KMS-11 (cell line): Measurements from ENCODE around the gene LBR.

Source experiments
- H2AFZ ChIP-seq: fragments of 200-600 bp; sonication (generic); 2 replicates; pipeline ENCODE4 v1.6.1; 2016; ENCODE audit warnings: antibody characterized with exemption, mixed run types, low read depth
- H3K27ac ChIP-seq: fragments of 200-600 bp; sonication (generic); 2 replicates; pipeline ENCODE4 v1.6.1; 2016; ENCODE audit warnings: mild to moderate bottlenecking, mixed run types
- H3K27me3 ChIP-seq: fragments of 200-600 bp; sonication (generic); 2 replicates; pipeline ENCODE4 v1.6.1; 2017; ENCODE audit warnings: mild to moderate bottlenecking, low read depth, mixed run types, moderate library complexity; ENCODE audit not compliant: insufficient read depth
- H3K36me3 ChIP-seq: fragments of 200-600 bp; sonication (generic); 2 replicates; pipeline ENCODE4 v1.6.1; 2017; ENCODE audit warnings: mild to moderate bottlenecking, mixed run types; ENCODE audit not compliant: insufficient read depth
- H3K4me1 ChIP-seq: fragments of 200-600 bp; sonication (generic); 2 replicates; pipeline ENCODE4 v1.6.1; 2016; ENCODE audit warnings: mild to moderate bottlenecking, low read depth, mixed run types; ENCODE audit not compliant: poor library complexity, severe bottlenecking
- H3K4me2 ChIP-seq: fragments of 200-600 bp; sonication (generic); 2 replicates; pipeline ENCODE4 v1.7.0; 2016; ENCODE audit warnings: mild to moderate bottlenecking, mixed run types
- H3K4me3 ChIP-seq: fragments of 200-600 bp; sonication (generic); IDR thresholded peaks from 2 replicates; pipeline ENCODE4 v1.6.1; 2017; ENCODE audit warnings: low read depth, low read length, mixed read lengths; ENCODE audit not compliant: insufficient read depth
- H3K79me2 ChIP-seq: fragments of 200-600 bp; sonication (generic); 2 replicates; pipeline ENCODE4 v1.6.1; 2016; ENCODE audit warnings: low read depth, mixed run types; ENCODE audit not compliant: insufficient read depth
- H3K9ac ChIP-seq: fragments of 200-600 bp; sonication (generic); 2 replicates; pipeline ENCODE4 v1.6.1; 2016; ENCODE audit warnings: mild to moderate bottlenecking, mixed run types
- H4K20me1 ChIP-seq: fragments of 200-600 bp; sonication (generic); 2 replicates; pipeline ENCODE4 v1.6.1; 2016; ENCODE audit warnings: mild to moderate bottlenecking, mixed run types; ENCODE audit not compliant: insufficient read depth
- TF ChIP-seq, protein P1 (sequence below): fragments of 200-600 bp; sonication (generic); conservative IDR thresholded peaks from 2 replicates; pipeline ENCODE4 v1.6.1; 2017; ENCODE audit warnings: low read depth, mild to moderate bottlenecking, antibody characterized with exemption, low read length, moderate library complexity, mixed read lengths

The LBR gene

DNA sequence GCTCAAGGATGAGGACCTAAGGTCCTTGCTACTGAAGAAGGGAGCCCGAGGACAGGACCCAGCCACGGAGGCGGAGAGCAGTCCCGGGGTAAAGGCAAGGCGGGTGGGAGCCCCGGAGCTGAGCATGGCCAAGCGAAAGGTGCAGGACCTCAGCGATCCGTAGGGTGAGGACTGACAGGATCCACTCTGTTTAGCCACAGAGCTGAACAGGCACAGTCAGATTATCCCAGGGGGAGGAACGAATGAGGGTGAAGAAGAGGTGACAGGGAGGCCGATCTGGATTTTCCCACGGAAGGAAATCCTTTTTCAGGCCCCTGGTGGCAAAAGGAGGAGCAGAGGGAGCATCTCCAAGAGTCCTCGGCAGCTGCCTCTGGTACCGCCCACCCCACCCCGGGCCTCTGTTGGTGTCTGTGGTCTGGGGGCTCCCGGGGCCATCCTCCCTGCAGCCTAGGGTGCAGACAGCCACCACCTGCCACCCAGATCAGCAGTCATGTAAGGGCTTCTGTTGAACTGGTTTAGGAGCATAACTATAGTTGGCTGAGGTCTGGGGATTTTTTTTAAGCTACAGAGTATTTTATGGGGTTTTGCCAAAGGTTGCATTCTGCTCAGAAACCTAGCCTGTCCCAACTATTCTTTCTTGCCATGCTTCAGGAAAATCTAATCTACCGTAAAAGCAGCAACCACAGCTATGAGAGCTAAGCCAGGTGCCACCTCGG, 32.3 kb upstream of the LBR start:
- H3K79me2 ChIP-seq = no peaks in the 10 kb centered on the region
- H3K27ac ChIP-seq = no peak overlapping the region
- TF ChIP-seq, protein P1, sequence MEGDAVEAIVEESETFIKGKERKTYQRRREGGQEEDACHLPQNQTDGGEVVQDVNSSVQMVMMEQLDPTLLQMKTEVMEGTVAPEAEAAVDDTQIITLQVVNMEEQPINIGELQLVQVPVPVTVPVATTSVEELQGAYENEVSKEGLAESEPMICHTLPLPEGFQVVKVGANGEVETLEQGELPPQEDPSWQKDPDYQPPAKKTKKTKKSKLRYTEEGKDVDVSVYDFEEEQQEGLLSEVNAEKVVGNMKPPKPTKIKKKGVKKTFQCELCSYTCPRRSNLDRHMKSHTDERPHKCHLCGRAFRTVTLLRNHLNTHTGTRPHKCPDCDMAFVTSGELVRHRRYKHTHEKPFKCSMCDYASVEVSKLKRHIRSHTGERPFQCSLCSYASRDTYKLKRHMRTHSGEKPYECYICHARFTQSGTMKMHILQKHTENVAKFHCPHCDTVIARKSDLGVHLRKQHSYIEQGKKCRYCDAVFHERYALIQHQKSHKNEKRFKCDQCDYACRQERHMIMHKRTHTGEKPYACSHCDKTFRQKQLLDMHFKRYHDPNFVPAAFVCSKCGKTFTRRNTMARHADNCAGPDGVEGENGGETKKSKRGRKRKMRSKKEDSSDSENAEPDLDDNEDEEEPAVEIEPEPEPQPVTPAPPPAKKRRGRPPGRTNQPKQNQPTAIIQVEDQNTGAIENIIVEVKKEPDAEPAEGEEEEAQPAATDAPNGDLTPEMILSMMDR = no peak
- H3K4me2 ChIP-seq = no peak overlapping the region
- no peaks in the 10 kb centered on the region for H4K20me1 ChIP-seq
- no peaks in the 10 kb centered on the region for H3K36me3 ChIP-seq
- H3K27me3 ChIP-seq = no peaks in the 10 kb centered on the region
- H3K9ac ChIP-seq = no peak overlapping the region
- H2AFZ ChIP-seq = no peak overlapping the region
- no peak overlapping the region for H3K4me3 ChIP-seq
- no peaks in the 10 kb centered on the region for H3K4me1 ChIP-seq

DNA sequence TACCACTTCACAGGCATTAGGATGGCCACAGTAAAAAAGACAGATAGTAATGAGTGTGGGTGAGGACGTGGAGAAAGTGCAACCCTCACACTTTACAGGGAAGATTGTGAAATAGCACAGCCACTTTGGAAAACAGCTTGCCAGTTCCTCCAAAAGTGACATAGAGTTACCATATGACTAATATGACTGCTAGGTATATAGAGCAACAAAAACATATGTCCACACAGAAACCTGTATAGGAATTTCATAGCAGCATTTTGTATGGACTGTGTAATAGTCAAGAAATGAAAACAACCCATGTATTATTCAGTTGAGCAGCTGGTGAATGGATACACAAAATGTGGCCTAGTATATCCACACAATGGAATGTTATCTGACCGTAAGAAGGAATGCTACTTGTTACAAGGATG, 30.4 kb upstream of the LBR start:
- Histone ChIP-seq H3K27me3 (no peaks in the 10 kb centered on the region), H3K9ac (no peak overlapping the region), H3K36me3 (no peaks in the 10 kb centered on the region), H3K4me3 (no peak overlapping the region), H2AFZ (no peak overlapping the region), H4K20me1 (no peaks in the 10 kb centered on the region), H3K4me2 (no peak overlapping the region), H3K27ac (no peak overlapping the region), H3K4me1 (no peaks in the 10 kb centered on the region), H3K79me2 (no peaks in the 10 kb centered on the region)
- TF ChIP-seq, protein P1 = no peak

DNA sequence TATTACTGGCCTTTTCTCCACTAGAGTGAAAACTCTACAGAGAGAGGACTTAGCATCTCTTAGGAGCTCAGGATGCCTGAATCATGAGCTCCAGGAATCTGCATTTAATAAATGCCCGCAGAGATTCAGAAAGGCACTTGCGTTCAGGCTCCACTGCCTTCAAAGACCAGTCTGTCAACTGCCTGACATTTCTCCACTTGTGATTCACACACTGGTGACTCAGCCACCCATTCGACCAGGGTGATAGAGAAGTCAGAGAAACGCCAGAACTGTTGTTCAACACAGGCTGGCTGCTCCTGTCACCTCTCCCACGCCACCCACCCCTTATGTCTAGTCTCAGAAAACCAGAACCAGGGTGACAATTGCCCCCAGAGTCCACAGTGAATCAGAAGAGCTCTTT, 26.9 kb upstream of the LBR start:
- Histone ChIP-seq H3K4me2 (no peak overlapping the region), H3K27ac (no peak overlapping the region), H3K4me1 (no peaks in the 10 kb centered on the region), H3K4me3 (no peak overlapping the region), H2AFZ (no peak overlapping the region), H4K20me1 (no peaks in the 10 kb centered on the region), H3K79me2 (no peaks in the 10 kb centered on the region), H3K9ac (no peak overlapping the region), H3K36me3 (no peaks in the 10 kb centered on the region), H3K27me3 (no peaks in the 10 kb centered on the region)
- TF ChIP-seq, protein P1 = no peak

DNA sequence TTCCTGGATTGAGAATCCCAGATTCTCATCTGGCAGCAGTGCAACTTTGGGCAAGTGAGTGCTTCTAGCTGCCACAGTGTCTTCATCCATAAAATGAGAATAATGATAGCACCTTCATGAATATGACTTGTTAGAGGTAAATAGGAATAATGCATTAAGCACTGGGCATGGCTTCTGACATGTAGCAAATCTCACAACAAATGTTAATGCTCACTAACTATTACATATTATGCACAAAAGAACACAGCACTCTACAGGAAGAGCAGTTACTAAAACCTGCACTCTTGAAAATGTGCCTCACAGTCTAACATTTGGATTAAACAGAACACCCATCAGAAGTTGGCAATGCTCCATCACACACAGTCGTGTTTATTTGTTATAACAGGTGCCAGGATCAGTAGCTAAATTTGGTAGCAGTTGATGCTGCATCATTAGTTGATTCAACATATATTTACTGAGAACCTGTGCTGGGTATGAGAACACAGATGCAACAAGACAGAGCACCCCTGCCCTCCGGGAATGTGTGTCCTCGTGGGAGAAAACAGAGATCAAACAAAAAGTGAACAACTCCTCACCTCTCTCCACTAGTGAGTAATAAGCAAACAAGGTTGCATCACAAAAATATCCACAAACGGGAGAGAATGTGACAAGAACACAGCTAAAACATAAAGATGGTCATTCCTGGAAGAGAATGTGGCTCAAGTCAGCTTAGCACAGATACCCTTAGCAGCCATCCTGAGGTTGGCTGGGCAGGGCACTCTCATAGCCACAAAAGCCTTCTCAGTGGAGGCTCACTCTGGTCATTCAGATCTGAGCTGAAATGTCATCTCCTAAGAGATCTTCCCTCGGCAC, 26.2 kb upstream of the LBR start:
- Histone ChIP-seq H3K27me3 (no peaks in the 10 kb centered on the region), H3K79me2 (no peaks in the 10 kb centered on the region), H4K20me1 (no peaks in the 10 kb centered on the region), H3K4me2 (no peak overlapping the region), H3K27ac (no peak overlapping the region), H3K9ac (no peak overlapping the region), H3K4me1 (no peaks in the 10 kb centered on the region), H3K36me3 (no peaks in the 10 kb centered on the region), H2AFZ (no peak overlapping the region), H3K4me3 (no peak overlapping the region)
- TF ChIP-seq, protein P1 = no peak
